Activated CD8-positive, alpha-beta T cell treated with anti-CD3 and anti-CD28 coated beads, Interleukin-2, amount 10 ng/mL, durations not matched to agents 7 days and 5 days (primary cell): Measurements from ENCODE around the gene ETV6. TPM values are rescaled to one million over a fixed set of nuclear protein-coding genes. Genes with fewer than 3 reads are reported as not detected.

Experiments
- ATAC-seq: fragments of 150-1000 bp; cut with Tn5 transposase; one replicate; pipeline ENCODE4 v1.10.0; 2021; ENCODE audit warnings: moderate library complexity
- CTCF ChIA-PET: fragments of 350-600 bp; sonication (Branson Sonifier 250); formaldehyde crosslinking; loops from one replicate; lab custom pipeline; 2021; ENCODE audit warnings: antibody characterized with exemption; lab: Charles Lee
- POLR2A ChIA-PET: fragments of 350-600 bp; sonication (Branson Sonifier 250); formaldehyde crosslinking; loops from one replicate; lab custom pipeline; 2021; ENCODE audit warnings: antibody characterized with exemption; lab: Charles Lee
- DNase-seq: peaks from one replicate; pipeline ENCODE4 v3.0.0-alpha.2; 2020
- H3K27ac Mint-ChIP-seq: one replicate; pipeline ENCODE4 v1.8.0; 2021; ENCODE audit warnings: mild to moderate bottlenecking, mixed read lengths
- H3K27me3 Mint-ChIP-seq: one replicate; pipeline ENCODE4 v1.8.0; 2021; ENCODE audit warnings: low read depth, mixed read lengths
- H3K36me3 Mint-ChIP-seq: one replicate; pipeline ENCODE4 v1.8.0; 2021; ENCODE audit warnings: low read depth, mixed read lengths
- H3K4me1 Mint-ChIP-seq: one replicate; pipeline ENCODE4 v1.8.0; 2021; ENCODE audit warnings: low read depth, mixed read lengths
- H3K4me3 Mint-ChIP-seq: one replicate; pipeline ENCODE4 v1.8.0; 2021; ENCODE audit warnings: mild to moderate bottlenecking, mixed read lengths
- H3K9me3 Mint-ChIP-seq: one replicate; pipeline ENCODE4 v1.8.0; 2022; ENCODE audit warnings: mixed read lengths; ENCODE audit not compliant: insufficient read depth
- total RNA-seq, 2 experiments: library from RNA; stranded (reverse); gene quantifications; one replicate each; pipeline ENCODE4 v1.2.3, GENCODE V29; 2021

The ETV6 gene
- total RNA-seq, 2 experiments from 2014 or later, result 22.1 to 26.1 TPM

DNA sequence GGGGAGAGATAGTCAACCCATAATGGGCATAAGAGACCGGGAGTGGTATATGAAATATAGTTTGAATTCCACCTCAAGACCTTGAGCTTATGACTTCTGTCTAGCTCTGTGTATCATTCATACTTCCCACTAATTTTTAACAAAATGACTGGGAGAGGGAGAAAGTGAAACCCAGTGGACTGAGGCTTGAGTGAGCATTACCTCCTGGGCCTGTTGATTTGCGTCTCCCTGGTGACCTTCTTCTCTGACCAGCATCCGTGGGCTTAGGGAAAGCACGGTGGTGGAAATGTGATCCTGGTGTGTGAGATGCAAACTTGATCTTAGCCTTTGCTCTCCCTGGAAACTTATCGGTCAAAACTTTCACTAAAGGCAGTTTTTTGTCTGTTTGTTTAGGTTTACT, 213.3 kb downstream of the ETV6 start:
- ChIA-PET POLR2A (no interaction called here), CTCF (no interaction called here)
- ATAC-seq (no peak), DNase-seq (no peak)
- Mint-ChIP-seq H3K4me1 (peaks cover 2% of the 10 kb centered on the region), H3K9me3 (peaks cover 7% of the 10 kb centered on the region), H3K27me3 (no peaks in the 10 kb centered on the region), H3K36me3 (peaks cover 44% of the 10 kb centered on the region), H3K4me3 (no peak overlapping the region), H3K27ac (no peak overlapping the region)

DNA sequence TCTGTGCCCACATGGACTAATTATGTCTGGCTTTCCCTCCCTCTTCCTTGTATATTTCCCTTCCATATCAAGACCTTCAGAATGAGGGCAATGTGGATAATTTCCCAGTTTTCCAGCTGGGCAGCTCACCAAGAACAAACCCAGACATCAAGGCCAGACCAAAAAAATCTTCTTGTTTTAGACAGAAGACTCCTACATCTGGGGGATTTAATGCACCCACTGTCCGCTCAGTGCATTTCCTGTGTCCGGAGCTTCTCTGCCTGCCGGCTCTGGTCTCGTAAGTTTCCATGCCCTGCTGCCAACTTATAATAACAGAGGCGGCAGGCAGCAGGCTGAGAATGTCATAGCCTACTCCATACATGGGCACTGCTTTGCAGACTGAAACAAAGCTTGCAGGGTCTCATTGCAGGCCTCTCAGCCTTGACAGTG, 214.0 kb downstream of the ETV6 start:
- POLR2A ChIA-PET, result no interaction called here
- Mint-ChIP-seq H3K9me3 (peaks cover 7% of the 10 kb centered on the region), H3K27ac (no peak overlapping the region), H3K4me3 (no peak overlapping the region), H3K27me3 (no peaks in the 10 kb centered on the region), H3K36me3 (peaks cover 44% of the 10 kb centered on the region), H3K4me1 (peaks cover 2% of the 10 kb centered on the region)
- ATAC-seq, result no peak
- DNase-seq, result no peak
- CTCF ChIA-PET, result interaction anchor here (0.6 kb wide), 1 partner anchor 57 kb away, joined by 3 read pairs; no protein-coding TSS in a partner anchor

DNA sequence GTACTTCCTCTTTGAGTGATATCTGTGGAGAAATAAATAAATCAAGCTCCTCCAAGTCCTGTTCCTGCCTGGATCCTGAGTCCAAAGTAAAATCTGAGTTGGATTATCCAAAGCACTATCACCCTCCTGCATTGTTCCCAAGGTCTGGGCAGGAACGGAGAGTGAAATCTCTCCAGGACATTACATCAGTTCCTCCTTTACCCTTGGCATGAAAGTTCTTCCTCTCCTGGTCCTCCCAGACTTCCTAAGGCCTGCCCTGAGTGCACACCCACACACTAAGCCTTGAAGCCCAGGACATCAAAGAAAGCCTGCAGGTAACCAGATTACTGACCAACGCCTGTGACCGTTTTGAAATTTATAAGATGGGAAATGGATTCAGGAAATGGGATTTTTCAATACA, 214.5 kb downstream of the ETV6 start:
- no peak overlapping the region for H3K27ac Mint-ChIP-seq
- ChIA-PET POLR2A (no interaction called here), CTCF (interaction anchor here (0.6 kb wide), 1 partner anchor 57 kb away, joined by 3 read pairs; no protein-coding TSS in a partner anchor)
- peaks cover 40% of the 10 kb centered on the region for H3K36me3 Mint-ChIP-seq
- DNase-seq (no peak), ATAC-seq (no peak)
- no peak overlapping the region for H3K4me3 Mint-ChIP-seq
- H3K4me1 Mint-ChIP-seq, result peaks cover 2% of the 10 kb centered on the region
- H3K27me3 Mint-ChIP-seq, result no peaks in the 10 kb centered on the region
- peaks cover 7% of the 10 kb centered on the region for H3K9me3 Mint-ChIP-seq

DNA sequence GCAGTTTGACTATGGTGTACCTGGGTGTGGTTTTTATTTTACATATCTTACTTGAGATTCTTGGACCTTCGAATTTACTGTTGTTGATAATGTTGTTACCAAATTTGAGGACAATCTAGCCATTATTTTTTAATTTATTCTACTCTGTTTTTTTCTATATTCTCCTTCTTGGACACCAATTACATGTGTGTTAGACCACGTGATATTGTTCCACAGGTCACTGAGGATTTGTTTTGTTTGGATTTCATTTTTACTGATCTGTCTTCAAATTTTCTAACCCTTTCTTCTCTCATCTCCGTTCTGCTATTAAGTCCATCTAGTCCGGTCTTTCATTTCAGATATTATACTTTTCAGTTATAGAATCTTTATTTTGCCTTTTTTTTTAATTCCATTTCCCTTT, 216.3 kb downstream of the ETV6 start:
- no peak for DNase-seq
- no peaks in the 10 kb centered on the region for H3K27me3 Mint-ChIP-seq
- CTCF ChIA-PET, result no interaction called here
- H3K27ac Mint-ChIP-seq, result no peak overlapping the region
- POLR2A ChIA-PET, result no interaction called here
- H3K9me3 Mint-ChIP-seq, result peaks cover 7% of the 10 kb centered on the region
- H3K4me3 Mint-ChIP-seq, result no peak overlapping the region
- peaks cover 2% of the 10 kb centered on the region for H3K4me1 Mint-ChIP-seq
- H3K36me3 Mint-ChIP-seq, result peaks cover 56% of the 10 kb centered on the region
- no peak for ATAC-seq

DNA sequence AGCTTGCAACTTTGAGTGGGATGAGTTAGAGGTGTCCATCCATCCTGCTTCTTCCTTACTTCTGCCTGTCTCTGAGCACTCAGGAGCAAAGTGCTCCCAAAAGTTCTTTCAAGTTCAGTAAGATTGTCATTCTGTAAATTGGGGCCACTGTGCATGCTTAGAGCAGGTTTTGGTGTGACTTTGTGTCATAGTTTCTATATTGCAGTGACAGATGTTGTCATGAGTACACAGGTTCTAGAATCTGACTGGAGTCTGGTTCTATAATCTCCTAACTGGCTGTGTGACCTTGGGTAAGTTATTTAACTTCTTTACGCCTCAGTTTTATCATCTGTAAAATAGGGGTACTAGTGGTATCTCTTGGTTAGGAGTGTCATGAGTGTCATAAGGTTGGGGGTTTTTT, 218.6 kb downstream of the ETV6 start:
- ChIA-PET POLR2A (no interaction called here), CTCF (no interaction called here)
- no peaks in the 10 kb centered on the region for H3K27me3 Mint-ChIP-seq
- peaks cover 60% of the 10 kb centered on the region for H3K36me3 Mint-ChIP-seq
- no peak for ATAC-seq
- peaks cover 2% of the 10 kb centered on the region for H3K4me1 Mint-ChIP-seq
- H3K4me3 Mint-ChIP-seq, result no peak overlapping the region
- H3K27ac Mint-ChIP-seq, result no peak overlapping the region
- H3K9me3 Mint-ChIP-seq, result peaks cover 7% of the 10 kb centered on the region
- DNase-seq, result no peak

DNA sequence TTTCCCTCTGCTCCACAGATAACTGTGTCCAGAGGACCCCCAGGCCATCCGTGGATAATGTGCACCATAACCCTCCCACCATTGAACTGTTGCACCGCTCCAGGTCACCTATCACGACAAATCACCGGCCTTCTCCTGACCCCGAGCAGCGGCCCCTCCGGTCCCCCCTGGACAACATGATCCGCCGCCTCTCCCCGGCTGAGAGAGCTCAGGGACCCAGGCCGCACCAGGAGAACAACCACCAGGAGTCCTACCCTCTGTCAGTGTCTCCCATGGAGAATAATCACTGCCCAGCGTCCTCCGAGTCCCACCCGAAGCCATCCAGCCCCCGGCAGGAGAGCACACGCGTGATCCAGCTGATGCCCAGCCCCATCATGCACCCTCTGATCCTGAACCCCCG, 219.9 kb downstream of the ETV6 start:
- no peak overlapping the region for H3K4me3 Mint-ChIP-seq
- ATAC-seq, result no peak
- H3K9me3 Mint-ChIP-seq, result peaks cover 7% of the 10 kb centered on the region
- DNase-seq, result no peak
- no peak overlapping the region for H3K27ac Mint-ChIP-seq
- H3K4me1 Mint-ChIP-seq, result peaks cover 2% of the 10 kb centered on the region
- CTCF ChIA-PET, result no interaction called here
- H3K27me3 Mint-ChIP-seq, result no peaks in the 10 kb centered on the region
- POLR2A ChIA-PET, result no interaction called here
- peaks cover 55% of the 10 kb centered on the region for H3K36me3 Mint-ChIP-seq

DNA sequence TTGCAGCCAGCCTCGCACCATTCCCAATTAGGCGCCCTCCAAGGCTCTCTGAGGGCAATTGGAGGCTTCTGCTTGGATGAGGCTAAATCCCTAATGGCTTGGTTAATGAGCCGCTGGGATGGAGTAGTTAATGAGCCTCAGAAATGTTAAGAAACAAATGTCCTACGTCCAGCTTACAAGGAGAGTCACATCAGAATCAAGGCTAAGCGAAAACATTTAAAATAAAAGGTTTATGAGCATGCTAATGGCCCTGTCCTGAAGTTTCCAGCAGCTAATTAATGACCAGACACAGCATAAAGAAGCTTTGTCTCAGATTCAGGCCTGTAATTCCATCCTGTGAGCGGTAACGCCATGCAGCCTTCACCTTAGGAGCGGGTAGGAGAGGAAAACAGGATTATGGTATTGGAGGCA, 220.6 kb downstream of the ETV6 start:
- CTCF ChIA-PET, result no interaction called here
- Mint-ChIP-seq H3K4me1 (peaks cover 1% of the 10 kb centered on the region), H3K36me3 (peaks cover 53% of the 10 kb centered on the region), H3K27me3 (no peaks in the 10 kb centered on the region), H3K9me3 (peaks cover 7% of the 10 kb centered on the region), H3K4me3 (no peak overlapping the region), H3K27ac (no peak overlapping the region)
- DNase-seq (no peak), ATAC-seq (no peak)
- POLR2A ChIA-PET, result no interaction called here

DNA sequence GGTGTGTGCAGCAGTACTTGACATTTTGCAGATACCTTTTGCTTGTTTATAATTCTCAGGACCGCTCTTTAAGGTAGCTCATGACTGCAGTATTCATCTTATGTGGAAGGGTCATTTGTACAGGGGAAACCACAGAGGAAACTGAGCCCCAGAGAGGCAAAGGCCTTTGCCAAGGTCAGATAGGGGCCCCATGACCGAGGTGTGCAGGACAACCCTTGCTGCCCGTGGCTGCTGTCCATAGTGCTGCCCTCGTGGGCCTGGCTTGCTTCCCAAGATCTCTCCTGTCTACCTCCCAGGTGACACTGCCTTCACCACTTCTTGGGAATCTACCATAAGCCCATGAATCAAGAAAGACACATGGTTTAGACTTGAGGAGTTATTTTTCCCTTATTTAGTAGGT, 222.6 kb downstream of the ETV6 start:
- Mint-ChIP-seq H3K27me3 (no peaks in the 10 kb centered on the region), H3K4me3 (no peak overlapping the region), H3K27ac (no peak overlapping the region), H3K4me1 (peaks cover 18% of the 10 kb centered on the region), H3K9me3 (no peaks in the 10 kb centered on the region), H3K36me3 (peaks cover 45% of the 10 kb centered on the region)
- ATAC-seq (no peak), DNase-seq (no peak)
- CTCF ChIA-PET, result no interaction called here
- POLR2A ChIA-PET, result no interaction called here

DNA sequence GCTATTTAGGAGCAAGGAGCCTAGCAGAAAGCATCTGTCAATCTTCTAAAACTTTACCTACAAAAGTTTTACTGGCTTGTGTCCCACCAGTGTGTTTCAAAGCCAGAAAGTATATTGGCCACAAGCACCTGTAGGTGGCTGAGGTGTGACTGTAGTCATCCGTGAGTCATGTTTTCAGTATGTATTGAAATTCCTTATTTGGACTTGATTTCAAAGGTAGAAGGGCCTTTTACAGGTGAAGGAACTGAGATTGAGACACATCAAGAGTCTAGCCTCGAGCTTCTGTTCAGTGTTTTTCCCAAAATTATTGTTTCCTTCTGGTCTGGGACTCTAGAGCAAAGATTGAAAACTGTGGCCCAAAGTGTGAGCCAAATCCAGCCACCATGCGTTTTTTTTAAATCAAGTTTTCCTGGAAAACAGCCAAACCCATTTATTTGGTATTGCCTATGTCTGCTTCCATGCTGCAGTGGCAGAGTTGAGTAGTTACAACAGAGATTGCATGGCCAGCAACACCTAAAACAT, 226.0 kb downstream of the ETV6 start:
- ChIA-PET POLR2A (no interaction called here), CTCF (interaction anchor here (3.7 kb wide), 1 partner anchor 158 kb away, joined by 14 read pairs; no protein-coding TSS in a partner anchor)
- Mint-ChIP-seq H3K36me3 (peaks cover 33% of the 10 kb centered on the region), H3K27ac (no peak overlapping the region), H3K27me3 (no peaks in the 10 kb centered on the region), H3K4me1 (peaks cover 21% of the 10 kb centered on the region), H3K4me3 (no peak overlapping the region), H3K9me3 (no peaks in the 10 kb centered on the region)
- no peak for ATAC-seq
- no peak for DNase-seq

DNA sequence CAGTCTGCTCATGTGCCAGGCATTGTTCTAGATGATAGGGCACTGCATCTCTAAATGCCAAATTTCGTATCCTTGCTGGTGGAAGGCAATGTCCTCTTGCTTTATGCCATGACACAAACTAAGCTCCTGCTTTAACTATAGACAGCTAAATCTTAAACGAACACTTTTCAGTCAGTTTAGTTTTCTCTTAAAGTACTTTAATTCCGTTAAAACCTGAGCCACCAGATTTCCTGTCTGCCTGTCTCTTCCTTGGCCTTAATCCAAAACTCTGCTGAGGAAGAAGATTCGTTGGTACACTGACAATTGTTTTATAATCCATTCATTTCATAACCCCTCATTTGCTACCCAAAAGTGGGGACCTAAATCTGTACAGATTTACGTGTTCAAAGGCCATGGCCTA, 226.8 kb downstream of the ETV6 start:
- no peak for DNase-seq
- no peaks in the 10 kb centered on the region for H3K27me3 Mint-ChIP-seq
- peaks cover 31% of the 10 kb centered on the region for H3K36me3 Mint-ChIP-seq
- no peak overlapping the region for H3K27ac Mint-ChIP-seq
- ChIA-PET CTCF (interaction anchor here (3.7 kb wide), 1 partner anchor 157 kb away, joined by 14 read pairs; no protein-coding TSS in a partner anchor), POLR2A (no interaction called here)
- H3K4me1 Mint-ChIP-seq, result peaks cover 21% of the 10 kb centered on the region
- ATAC-seq, result no peak
- no peak overlapping the region for H3K4me3 Mint-ChIP-seq
- no peaks in the 10 kb centered on the region for H3K9me3 Mint-ChIP-seq

DNA sequence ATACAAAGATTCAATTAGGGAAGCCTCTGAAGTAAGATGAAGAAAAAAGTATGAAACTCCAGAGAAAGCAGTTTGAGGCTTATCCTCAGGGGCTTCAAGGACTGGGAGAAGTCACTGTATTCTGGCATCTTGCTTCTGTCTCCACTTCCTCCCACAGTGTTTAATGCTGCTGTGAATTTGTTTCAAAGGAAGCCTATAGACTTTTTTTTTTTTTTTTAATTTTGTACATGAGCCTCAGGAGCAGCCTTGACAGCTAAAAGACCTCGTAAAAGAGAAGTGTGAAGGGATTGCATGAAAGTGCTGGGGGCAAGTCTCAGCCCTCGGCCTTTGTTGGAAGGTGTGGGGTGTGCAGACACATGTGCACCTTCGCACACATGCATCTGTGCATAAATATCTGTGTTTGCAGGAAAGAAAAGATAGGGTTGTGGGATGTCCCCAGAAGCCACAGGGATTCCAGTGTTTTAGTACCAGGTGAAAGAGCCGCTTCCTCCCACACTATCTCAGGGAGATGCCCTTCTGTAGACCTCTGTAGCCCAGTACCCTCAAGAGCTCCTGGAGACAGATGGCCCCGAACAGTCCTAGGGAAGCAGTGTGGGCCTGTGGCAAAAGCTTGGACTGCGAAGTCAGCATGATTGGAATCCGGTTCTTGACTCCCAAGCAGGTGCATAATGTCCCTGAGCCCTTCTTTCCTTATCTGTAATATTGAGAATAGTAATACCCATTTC, 227.8 kb downstream of the ETV6 start:
- ATAC-seq (no peak), DNase-seq (no peak)
- POLR2A ChIA-PET, result interaction anchor here (0.6 kb wide), 1 partner anchor 745 kb away, joined by 3 read pairs; no protein-coding TSS in a partner anchor
- H3K9me3 Mint-ChIP-seq, result no peaks in the 10 kb centered on the region
- H3K27me3 Mint-ChIP-seq, result no peaks in the 10 kb centered on the region
- CTCF ChIA-PET, result interaction anchor here (3.7 kb wide), 1 partner anchor 156 kb away, joined by 14 read pairs; no protein-coding TSS in a partner anchor
- peaks cover 23% of the 10 kb centered on the region for H3K36me3 Mint-ChIP-seq
- H3K4me3 Mint-ChIP-seq, result no peak overlapping the region
- H3K4me1 Mint-ChIP-seq, result peaks cover 21% of the 10 kb centered on the region
- H3K27ac Mint-ChIP-seq, result no peak overlapping the region
